GM18502 (cell line): ENCODE results near the gene RIPK3.
"Not testable (repeated sequence)": the region's sequence is repeated elsewhere in the genome, so short reads cannot be mapped to it uniquely, and the experiment has no call there.

Source experiments
- ATAC-seq: cut with Tn5 transposase; IDR thresholded peaks from one replicate; pipeline ENCODE4 v1.9.1; 2021; ENCODE audit warnings: mild to moderate bottlenecking; ENCODE audit not compliant: unreplicated experiment, poor library complexity

The RIPK3 gene

DNA sequence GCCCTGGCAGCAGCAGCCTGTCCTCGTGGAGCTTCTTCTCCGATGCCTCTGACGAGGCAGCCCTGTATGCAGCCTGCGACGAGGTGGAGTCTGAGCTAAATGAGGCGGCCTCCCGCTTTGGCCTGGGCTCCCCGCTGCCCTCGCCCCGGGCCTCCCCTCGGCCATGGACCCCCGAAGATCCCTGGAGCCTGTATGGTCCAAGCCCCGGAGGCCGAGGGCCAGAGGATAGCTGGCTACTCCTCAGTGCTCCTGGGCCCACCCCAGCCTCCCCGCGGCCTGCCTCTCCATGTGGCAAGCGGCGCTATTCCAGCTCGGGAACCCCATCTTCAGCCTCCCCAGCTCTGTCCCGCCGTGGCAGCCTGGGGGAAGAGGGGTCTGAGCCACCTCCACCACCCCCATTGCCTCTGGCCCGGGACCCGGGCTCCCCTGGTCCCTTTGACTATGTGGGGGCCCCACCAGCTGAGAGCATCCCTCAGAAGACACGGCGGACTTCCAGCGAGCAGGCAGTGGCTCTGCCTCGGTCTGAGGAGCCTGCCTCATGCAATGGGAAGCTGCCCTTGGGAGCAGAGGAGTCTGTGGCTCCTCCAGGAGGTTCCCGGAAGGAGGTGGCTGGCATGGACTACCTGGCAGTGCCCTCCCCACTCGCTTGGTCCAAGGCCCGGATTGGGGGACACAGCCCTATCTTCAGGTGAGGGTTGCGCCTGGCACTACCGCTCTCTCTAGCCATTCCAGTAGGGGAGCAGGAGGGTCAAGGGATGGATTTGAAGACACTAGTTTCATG, 30.3 kb upstream of the RIPK3 start:
- ATAC-seq, result no peak

DNA sequence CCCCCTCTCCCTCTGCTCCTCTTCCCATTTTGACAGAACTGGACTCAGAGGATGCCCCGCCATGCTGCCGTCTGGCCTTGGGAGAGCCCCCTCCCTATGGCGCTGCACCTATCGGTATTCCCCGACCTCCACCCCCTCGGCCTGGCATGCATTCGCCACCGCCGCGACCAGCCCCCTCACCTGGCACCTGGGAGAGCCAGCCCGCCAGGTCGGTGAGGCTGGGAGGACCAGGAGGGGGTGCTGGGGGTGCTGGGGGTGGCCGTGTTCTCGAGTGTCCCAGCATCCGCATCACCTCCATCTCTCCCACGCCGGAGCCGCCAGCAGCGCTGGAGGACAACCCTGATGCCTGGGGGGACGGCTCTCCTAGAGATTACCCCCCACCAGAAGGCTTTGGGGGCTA, 29.7 kb upstream of the RIPK3 start:
- no peak for ATAC-seq

DNA sequence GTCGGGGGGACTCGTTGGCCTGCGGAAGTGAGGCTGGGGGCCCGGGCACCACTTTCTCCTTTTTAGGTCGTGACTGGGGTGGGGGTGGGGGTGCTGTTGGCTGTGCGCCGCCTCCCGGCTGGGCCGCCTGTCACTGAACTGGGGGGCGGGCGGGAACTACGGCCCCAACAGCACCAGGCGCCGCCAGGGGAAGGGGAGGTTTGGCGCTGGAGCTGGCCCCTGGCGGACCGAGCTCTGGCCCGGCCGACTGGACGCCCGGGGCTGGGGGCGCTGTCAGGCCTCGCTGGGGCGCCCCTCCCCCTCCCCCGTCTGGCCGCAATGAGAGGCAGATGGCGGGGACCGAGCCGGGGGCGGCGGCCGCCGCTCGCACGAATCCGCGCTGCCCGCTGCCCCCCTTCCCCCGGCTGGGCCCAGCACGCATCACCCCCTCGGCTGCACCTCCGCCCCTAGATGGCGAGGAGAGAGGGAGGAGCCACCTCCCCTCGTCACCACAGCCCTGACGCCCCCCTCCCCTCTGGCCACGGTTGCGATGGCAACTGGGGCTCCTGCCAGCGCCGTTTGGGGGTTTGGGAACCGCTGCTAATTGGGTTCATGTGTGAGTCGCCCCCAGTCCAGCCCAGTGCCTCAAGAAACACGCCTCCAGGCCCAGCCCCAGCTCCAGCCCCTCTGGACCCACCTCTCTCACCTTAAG, 28.9 kb upstream of the RIPK3 start:
- ATAC-seq, result no peak

DNA sequence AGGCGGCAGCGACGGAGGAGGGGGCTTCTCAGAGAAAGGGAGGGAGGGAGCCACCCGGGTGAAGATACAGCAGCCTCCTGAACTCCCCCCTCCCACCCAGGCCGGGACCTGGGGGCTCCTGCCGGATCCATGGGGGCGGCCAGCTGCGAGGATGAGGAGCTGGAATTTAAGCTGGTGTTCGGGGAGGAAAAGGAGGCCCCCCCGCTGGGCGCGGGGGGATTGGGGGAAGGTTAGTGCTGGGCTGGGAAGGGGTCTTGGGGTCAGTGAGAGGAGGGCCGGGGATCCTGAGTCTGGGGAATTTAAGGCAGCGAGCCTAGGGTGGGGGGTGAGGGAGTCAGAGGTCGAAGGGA, 28.4 kb upstream of the RIPK3 start:
- ATAC-seq, result no peak

DNA sequence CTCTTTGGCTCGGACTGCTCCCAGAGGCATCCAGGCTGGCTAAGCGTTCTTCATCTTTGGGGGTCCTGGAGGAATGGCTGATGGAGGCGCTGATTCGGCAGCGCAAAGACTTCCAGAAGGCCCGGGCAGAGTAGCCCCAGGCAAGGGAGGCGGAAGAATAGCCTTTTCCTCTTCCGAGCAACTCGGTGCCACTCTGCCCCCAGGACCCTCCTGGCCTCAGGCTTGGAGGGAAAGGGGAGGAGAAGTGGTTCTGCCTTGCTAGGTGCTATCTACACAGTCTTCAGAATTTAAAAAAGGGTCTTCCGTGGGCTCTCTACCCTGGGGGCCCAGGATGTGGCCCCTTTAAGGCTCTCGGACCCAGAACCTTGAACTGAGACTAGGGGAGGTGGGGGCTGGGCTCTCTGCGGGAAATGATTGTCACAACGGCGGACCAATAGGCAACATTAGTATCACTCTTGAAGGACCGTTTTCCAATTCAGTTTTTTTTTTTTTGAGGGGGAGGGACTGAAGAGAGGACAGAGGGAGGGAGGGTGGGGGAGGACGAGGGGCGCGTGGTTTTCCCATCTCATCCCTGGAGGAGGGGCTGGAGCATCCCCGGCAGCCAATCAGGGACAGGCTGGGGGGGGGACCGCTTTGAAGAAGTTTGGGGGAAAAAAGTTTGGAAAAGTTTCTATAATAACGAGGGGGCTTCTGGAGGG, 27.9 kb upstream of the RIPK3 start, which contains the start of gene NFATC4:
TSS of gene NFATC4 (plus strand) at position 671 of the 698 bp plus-strand sequence. CDS start 157 bp downstream, outside the sequence.
- peak; percentile 19 for ATAC-seq

DNA sequence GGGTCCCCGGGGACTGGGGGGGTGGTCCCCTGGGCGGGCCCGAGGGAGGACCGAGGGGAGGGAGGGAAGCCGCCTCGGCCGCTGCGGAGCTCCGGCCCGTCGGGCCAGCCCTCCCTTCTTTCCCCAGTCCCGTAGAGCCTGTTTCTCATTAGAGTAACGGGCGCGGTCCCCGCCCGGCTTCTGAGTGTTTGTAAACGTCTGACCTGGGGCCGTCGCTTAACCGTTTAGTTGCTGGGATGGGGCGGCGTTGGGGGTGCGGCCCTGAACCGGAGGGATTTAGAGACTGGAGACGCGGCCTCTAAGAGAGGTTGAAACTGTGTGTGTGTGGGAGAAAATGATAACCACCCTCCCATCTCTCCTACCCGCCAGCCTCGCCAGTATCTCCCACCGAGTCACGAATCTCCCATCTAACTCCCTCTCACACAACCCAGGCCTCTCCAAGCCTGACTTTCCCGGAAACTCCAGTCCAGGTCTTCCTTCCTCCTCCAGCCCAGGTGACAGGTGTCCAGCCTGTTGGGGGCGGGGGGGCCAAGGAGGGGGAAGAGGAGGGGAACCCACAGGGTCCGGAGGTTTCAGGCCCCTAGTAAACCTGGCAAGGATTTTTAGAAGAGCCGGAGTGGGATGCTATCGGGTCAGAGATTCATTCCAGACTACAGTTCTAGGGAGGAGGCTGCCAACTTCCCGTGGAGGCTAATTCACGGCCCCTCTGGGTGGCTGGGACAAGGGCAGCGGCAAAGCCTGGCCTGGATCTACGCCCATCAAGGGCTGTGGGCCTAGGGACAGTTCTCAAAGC, 27.1 kb upstream of the RIPK3 start:
- ATAC-seq, result peak; percentile 69

DNA sequence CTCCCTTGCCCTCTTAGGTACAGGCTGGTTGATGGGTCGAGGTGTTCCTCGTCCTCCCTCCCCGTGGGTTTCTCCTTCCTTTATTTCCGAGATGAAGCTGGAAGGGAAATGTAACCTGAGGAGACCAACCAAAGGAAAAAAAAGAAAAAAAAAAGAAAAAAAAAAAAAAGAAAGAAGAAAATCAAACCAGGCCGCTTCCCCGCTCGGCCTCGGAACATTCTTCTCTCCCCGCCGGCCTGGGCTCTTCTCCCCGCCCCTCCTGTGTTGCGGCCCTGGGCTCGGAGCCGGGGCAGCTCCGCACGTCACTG, 26.6 kb upstream of the RIPK3 start:
- ATAC-seq, result no peak

DNA sequence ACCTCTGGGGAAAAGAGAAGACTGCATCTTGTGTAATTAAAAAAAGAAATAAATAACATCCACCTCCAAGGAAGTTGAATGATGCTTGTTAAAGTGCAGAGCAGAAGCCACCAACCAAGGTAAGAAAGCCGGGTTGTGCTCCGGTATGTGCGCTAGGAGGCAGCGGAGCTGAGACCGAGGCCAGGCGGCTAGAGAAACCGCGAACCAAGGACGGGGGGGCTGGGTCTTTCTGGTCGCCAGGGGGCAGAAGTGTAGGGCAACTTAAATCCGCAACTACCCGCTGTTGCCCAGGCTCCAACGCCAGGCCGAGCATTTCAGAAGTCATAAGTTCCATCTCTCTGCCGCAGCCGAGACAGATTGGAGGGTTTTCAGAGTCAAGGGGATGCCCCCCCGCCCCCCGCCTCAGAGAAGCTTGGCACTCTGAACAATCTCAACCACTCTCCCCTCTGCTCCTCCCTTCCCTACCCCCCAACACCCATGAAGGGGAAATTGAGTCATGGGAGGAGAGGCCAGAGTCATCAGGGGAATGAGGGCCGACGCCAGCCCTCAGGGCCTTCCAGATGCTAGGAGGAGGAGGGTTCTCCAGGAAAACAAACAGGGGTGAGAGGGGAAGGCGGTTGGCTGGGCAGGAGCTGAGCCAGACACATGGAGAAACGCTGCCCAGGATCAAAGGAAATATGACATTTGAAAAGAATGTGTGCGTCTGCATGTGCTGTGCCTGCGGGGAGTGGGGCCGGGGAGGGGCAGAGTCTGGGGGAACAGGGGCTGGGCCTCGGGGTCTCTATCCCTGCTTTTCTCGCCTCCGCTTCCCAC, 26.0 kb upstream of the RIPK3 start:
- ATAC-seq, result peak; percentile 53

DNA sequence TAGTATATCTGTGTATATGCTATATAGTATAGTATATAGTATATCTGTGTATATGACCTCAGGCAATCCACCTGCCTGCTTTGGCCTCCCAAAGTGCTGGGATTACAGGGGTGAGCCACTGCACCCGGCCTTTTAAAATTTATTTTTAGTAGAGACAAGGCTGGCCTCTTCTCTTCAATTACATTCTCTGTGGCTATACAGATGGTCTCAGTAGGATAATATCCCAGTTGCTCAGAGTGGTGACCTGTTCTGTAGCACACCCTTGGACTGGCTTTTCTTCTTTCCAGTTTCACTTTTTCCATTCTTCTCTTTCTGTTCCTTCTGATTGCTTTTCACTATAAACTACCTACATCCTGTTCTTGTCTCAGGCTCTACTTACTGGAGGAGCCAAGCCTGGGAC, 25.1 kb upstream of the RIPK3 start:
- no peak for ATAC-seq

DNA sequence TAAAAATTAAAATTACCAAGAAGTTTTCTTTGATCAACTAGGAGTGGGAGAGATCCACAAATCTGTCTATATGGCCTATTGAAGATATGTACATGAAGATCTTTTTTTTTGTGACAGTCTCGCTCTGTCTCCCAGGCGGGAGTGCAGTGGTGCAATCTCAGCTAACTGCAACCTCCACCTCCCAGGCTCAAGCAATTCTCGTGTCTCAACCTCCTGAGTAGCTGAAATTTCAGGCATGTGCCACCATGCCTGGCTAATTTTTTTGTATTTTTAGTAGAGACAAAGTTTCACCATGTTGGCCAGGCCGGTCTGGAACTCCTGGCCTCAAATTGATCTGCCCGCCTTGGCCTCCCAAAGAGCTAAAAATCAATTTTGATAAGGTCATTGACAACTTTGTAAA, 23.6 kb upstream of the RIPK3 start:
- no peak for ATAC-seq

DNA sequence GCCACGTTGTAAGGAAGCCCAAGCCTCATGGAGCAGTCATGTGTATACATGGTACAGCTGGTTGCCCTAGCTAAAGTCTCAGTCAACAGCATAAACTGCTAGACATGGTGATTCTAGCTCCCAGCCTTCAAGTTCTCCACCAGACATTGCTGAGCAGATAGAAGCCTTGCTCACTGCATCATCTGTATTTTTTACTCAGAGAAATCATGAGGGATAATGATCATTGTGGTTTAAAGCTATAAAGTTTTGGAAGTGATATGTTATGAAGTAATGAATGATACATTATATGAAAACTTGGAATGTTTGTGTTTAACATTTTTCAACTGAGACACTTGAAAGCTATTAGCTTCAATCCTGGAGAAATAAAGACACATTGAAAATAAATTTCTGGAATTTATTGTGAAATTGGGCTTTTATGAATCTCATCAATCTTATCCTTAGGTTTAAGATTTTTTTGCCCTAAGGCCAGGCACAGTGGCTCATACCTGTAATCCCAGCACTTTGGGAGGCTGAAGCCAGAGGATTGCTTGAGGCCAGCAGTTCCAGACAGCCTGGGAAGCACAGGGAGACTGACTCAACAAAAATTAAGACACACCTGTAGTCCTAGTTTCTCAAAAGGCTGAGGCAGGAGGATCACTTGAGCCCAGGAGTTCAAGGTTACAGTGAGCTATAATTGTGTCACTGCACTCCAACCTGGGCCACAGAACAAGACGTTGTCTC, 22.6 kb upstream of the RIPK3 start:
- ATAC-seq, result no peak

DNA sequence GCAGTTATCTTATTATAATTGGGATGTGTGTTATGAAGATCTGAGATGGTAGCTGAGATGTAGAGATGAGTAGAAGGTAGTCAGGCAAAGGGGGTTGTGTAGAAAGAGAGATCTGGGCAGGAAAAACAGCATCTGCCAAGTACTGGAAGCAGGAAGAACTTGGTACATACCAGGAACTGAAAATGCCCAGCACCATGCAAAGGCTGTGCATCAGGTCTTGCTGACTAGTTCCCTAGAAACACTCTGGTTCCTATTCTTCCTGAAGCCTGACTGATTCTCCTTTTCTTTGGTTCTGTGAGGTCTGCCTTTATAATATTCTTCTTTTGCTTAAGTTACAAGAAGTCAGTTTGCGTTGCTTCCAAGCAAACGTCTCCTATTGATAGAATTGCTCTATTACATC, 21.5 kb upstream of the RIPK3 start:
- no peak for ATAC-seq

DNA sequence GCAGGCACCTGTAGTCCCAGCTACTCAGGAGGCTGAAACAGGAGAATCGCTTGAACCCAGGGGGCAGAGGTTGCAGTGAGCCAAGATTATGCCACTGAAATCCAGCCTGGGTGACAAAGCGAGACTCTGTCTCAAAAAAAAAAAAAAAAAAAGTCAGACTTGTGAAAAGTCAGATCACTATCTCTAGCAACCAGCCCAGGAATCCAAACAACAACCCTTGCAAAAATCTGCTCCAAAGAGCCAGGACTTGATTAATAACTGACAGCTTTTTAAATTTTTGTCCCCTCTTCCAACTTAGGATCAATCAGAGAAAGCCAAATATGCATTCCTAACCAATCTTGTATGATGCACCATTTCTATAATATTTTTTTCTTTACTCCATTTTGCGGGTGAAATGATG, 20.5 kb upstream of the RIPK3 start:
- no peak for ATAC-seq

DNA sequence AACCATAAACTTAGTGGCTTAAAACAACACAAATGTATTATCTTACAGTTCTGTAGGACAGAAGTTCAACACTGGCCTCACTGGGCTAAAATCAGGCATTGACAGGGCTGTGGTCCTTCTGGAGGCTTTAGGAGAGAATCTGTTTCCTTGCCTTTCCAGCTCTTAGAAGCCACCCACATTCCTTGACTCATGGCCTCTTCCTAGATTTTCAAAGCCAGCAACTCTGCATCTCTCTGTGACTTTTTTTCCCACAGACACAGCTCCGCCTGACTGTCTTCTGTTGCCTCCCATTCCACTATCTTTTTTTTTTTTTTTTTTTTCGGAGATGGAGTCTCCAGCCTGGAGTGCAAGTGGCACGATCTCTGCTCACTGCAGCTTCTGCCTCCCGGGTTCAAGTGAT, 16.4 kb upstream of the RIPK3 start:
- ATAC-seq, result no peak

DNA sequence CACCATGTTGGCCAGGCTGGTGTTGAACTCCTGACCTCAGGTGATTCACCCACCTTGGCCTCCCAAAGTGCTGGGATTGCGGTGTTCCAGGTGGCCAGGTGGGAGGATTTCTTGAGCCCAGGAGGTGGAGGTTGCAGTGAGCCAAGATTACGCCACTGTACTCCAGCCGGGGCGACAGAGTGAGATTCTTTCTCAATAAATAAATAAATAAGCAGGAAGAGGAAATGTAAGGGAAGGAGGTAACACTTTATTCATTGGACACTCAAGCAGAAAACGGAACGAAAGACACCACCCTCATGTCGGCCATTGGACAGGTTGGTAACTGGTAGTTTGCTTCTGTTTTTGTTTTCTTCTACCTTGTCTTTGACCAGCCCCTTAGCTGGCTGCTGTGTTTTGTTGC, 15.2 kb upstream of the RIPK3 start:
- no peak for ATAC-seq

DNA sequence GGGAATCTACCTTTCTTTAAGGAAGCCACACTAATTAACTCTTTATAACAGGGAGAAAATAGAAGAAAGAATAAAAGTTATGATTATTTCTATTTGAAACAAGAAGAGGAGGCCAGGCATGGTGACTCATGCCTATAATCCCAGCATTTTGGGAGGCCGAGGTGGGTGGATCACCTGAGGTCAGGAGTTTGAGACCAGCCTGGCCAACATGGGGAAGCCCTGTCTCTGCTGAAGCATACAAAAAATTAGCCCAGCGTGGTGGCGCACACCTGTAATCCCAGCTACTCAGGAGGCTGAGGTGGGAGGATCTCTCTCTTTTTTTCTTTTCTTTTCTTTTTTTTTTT, 14.7 kb upstream of the RIPK3 start:
- ATAC-seq, result not testable (repeated sequence)

DNA sequence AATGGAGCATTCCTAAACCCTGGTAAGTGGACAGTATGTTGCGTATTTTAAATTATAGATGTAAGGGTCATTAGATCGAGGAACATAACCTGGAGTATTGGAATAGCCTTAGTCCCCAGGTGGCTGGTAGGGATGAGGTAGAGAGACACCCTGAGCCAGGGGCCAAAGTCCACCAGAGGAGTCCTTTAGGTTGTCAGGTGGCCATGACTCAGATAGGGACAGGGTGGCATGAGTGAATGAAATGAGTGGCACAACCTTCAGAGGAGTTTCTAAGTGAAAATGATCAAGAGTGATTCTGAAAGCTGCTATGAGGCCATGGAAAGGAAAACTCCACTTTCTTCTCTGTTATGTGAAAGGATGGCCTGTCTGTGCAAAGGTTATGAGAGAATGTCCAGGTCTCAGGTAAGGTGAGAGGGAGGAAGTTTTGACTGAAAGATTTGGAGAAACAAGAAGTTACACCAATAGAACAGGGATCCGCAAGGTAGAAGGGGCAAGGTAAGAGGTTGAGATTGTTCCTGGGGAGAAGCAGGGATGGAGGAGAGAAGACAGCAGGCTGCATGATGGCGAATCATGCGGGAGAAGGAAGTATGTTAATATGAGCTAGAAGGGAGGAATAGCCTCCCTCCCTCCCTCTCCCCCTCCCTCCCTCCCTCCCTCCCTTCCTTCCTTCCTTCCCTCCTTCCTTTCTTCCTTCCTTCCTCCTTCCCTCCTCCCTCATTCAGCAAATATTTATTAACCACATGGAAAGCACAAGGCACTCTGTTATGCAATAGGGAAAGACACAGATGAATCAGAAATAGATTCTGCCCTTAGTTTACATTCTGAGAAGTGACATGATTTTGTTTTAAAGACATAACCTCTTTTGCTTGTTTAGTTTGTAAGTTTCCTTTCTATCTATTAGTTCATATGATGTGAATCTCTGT, 14.0 kb upstream of the RIPK3 start:
- ATAC-seq, result no peak

DNA sequence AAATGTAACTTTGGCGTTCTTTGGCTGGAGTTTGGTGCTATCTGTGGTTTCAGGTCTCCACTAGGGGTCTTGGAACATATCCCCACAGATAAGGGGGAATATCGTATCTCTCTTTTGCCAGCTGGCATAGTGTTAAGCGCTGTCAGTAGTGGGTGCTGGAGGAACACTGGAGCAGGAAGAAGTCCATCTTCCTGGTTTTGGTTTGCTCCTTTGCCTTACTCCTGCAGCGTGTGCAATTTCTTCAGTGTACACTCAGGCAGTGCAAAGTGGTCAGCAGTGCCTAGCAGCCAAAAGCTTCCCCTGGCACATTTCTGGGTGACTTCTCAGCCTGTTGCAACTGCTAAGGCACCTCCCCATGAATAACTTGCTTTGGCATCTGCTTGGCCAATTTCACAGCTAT, 11.7 kb upstream of the RIPK3 start:
- ATAC-seq, result no peak
